ENCODE measurements around the gene XYLT1.

- no peak for TF ChIP-seq POLR2A (IDR thresholded peaks at IDR 0.05)
- no peak for TF ChIP-seq CTCF (IDR thresholded peaks at IDR 0.05)
- no peak for TF ChIP-seq POLR2AphosphoS5 (IDR thresholded peaks at IDR 0.05)
Measured at GRCh38 chr16:17084130-17084529, 386.6 kb downstream of the XYLT1 start.
